Body of pancreas (tissue), 4 donors: ENCODE data around the gene TMUB1.

ENCODE experiments used
- POLR2A ChIP-seq, 3 donors: fragments of 450-650 bp; IDR thresholded peaks; one replicate each; pipeline ENCODE4 v1.6.1; 2016; ENCODE audit warnings: antibody characterized with exemption in 3 of 3, mild to moderate bottlenecking in 2 of 3
- TF ChIP-seq, protein P1 (sequence below), 7 experiments: fragments of 450-650 bp in 4 of 7; fragments of 200-600 bp in 3 of 7; sonication (generic) in 3 of 7; IDR thresholded peaks; one replicate each; pipeline ENCODE4 v1.5.1; 2016 to 2019; ENCODE audit warnings: antibody characterized with exemption in 7 of 7

GRCh38 chr7:151109094-151110048 is 26.1 kb upstream of the TMUB1 start:
- TF ChIP-seq, protein P1, sequence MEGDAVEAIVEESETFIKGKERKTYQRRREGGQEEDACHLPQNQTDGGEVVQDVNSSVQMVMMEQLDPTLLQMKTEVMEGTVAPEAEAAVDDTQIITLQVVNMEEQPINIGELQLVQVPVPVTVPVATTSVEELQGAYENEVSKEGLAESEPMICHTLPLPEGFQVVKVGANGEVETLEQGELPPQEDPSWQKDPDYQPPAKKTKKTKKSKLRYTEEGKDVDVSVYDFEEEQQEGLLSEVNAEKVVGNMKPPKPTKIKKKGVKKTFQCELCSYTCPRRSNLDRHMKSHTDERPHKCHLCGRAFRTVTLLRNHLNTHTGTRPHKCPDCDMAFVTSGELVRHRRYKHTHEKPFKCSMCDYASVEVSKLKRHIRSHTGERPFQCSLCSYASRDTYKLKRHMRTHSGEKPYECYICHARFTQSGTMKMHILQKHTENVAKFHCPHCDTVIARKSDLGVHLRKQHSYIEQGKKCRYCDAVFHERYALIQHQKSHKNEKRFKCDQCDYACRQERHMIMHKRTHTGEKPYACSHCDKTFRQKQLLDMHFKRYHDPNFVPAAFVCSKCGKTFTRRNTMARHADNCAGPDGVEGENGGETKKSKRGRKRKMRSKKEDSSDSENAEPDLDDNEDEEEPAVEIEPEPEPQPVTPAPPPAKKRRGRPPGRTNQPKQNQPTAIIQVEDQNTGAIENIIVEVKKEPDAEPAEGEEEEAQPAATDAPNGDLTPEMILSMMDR (IDR thresholded peaks at IDR 0.05), result no peak
- no peak for TF ChIP-seq POLR2A (IDR thresholded peaks at IDR 0.05)
